ENCODE data around the gene PALM2AKAP2.

Gene PALM2AKAP2

DNA sequence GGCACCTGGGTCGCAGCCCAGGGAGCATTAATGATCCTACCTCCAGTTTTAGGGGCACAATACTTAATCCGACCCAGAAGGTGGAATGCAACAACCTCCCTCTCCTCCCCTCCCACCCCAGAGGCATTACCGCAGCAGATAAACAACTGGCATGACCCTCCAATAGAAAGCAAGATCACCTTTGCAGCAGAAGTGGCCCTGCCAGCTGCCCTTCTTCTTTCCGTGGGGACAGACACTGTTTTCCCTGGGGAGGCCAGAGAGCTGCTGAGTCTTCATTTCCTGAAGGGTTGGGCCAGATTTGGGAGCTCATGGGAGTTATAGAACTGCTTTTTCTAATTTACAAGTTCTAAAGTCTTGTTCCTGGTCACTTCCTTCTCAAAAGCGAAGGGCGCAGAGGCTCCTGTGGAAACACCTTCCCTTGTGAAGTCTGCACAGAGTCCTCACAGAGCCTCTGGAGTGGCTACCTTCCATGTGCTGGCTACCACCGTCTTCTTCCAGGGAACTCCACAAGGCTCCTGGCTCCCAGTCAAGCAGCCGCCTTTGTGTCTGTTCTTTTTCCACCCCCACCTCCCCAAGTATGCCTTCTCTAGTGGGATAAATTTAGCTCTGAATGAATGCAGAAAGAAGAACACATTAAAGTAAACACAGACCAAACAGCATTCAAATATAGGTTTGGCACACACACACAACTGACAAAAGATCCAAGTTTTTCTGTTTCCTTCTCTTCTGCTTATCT, 8.0 kb upstream of the PALM2AKAP2 start:
- DNase-seq (ENCODE audit: low read depth in 2 of 2) = no peak

DNA sequence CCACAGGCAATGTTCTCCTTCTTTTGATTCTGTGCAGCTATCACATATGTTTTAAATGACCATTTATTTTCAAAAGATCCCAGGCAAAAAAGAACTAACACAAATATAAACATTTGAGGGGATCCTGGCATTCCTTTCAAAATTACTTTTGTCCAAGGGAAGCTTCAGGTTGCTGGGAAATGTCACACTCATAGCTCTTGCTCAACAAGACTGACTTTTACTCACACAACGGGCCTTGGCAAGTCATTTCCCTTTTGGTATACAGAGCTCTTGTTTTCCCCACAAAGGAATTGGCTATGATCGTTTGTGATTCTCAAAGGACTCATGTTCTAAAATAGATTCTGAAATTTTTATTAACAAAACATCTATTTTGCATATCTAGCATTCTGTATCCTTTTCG, 4.5 kb upstream of the PALM2AKAP2 start:
- DNase-seq (ENCODE audit: low read depth in 2 of 2) = no peak

DNA sequence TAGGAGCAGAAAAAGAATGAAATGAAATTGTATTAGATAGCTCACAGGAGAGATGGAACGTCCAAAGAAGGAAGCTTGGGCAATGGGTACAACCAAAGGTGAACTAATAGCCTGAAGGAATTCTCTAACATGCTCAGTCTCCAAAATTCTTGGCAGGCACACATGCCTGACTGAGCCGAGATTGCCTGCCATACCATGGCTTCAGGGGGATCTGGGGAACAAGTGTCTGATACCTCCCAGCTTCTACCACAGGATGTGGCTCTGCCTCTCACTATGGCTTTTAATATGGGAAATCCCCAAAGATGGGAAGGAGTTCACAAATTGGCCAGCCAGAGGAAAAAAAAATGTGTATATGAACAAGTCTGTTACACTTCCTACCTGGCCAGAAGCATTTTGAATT, 3.6 kb upstream of the PALM2AKAP2 start:
- no peak for DNase-seq (ENCODE audit: low read depth in 2 of 2)

DNA sequence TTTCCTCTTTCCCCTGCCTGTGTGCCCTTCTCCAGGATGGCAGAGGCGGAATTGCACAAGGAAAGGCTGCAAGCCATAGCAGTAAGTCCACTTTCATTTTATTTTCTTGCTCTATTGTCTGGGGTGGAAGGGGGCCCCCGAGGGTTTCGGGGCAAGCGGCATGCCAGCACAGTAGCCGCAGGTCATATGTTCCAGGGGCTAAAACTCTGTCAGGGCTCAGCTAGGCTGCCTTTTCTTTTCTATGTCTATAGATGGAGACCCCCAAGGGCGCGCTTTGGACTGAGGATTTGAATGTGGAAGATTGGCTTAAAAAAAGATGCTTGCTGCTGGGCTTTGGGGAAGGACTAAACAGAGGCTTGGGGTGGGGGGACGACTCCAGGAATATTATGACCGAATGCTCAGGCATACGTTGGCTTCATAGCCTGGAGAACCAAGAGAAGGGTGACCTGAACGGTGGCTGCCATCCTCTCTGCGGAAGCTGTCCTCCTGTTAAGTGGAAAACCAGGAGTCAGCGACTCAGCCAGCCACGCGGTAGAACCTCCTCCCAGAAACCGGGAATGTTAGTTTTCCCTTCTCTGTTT, 545 bp downstream of the PALM2AKAP2 start:
- DNase-seq (ENCODE audit: low read depth in 2 of 2) = no peak

DNA sequence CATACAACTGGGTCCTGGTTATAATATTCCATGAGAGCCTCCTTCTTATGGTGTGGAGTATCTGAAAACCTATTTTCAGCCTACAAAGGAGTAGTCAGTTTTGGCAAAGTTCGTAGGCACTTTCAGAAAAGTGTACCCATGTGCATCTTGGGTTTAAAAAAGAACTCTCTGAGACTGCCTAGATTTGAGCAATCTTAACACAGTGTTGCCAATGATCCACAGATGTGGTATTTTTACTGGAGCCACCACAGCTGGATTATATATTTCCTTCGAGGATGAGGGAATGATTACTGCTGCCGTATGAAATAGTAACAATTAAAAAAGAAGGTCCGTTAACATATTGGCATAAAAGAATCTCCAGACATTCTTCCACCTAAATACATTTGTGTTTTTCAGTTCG, 1.1 kb downstream of the PALM2AKAP2 start:
- no peak for DNase-seq (ENCODE audit: low read depth in 2 of 2)

DNA sequence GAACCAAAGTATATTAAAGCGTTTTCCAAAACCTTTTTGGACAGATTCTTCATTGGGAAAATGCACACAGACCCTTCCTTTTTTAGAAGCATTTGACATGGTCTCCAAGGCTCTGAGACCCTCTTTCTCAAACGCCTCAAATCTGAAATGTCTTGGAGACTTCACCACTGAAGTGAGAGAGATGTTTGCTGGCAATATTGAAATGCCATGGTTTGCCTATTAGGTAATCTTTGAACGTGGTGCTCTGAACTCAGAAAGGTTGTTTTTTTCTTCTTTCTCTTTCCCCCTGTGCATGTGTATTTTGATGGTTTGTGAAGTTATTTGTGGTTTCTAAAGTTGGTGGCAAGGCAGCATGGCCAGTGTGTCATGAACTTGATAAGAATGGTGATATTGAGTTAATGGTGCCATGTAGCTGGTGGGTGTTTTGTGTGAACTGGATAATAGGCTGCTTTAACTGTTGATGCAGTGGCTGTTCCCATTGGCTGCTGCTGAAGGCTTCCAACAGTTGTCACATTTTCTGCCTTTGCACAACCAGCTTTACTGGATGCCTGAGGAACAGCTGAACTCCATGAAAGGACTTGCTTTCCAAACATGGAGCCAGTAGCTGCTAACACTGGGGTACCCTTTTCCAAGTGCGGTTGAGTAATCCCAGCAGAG, 1.7 kb downstream of the PALM2AKAP2 start:
- no peak for DNase-seq (ENCODE audit: low read depth in 2 of 2)

DNA sequence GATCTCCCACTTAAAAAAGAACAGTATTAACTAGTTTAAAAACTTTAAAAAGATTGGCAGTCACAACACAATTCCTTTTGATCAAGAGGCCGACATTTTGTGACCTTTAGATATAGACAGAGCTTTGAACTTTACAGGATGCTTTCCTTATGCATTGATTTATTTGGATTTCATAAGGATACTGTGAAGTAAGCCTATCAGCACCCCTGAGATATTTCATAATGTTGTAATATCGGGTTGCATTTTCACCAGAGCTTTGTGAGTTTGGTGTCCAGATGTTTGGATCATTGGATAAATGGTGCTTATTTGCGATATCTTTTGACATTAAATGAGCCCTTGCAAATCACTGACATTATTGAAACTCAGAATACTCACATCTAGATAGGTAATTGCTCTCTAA, 7.7 kb downstream of the PALM2AKAP2 start:
- no peak for DNase-seq (ENCODE audit: low read depth in 2 of 2)

DNA sequence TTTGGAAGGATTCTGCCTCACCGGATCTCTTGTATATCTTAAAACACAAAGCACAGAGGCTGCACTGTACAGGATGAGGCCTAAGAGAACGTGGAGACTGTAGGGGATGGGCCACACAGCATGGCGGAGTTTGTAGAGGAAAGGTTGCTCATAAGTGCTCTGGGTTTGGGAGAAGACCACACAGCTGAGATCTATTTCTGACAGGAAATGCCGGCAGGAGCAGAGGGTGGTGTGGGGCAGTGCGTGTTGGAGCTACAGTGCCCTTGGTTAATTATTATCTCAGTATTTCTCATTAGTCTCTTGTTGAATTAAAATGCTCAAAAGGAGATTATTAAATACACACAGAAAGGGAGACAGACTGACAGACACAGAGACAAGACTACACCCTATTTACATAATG, 9.6 kb downstream of the PALM2AKAP2 start:
- no peak for DNase-seq (ENCODE audit: low read depth in 2 of 2)

DNA sequence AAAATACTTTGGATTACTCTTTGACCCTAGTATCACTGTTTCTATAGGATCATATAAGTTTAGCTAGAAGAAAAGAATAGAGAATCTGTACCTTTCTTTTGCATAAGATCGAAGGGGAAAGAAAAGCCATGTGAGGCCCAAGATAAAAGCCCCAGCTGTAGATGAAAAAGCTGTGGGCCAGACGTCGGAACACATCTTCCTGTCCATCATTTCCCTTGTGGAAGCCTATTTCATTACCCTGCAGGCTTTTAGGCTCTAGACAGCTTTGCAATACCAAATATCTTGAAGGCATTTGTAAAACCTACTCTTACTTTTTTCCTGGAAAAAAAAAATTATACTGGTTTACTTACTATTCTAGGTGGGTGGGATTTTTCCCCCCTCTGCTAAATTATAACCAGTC, 10.0 kb downstream of the PALM2AKAP2 start:
- DNase-seq (ENCODE audit: low read depth in 2 of 2) = no peak

DNA sequence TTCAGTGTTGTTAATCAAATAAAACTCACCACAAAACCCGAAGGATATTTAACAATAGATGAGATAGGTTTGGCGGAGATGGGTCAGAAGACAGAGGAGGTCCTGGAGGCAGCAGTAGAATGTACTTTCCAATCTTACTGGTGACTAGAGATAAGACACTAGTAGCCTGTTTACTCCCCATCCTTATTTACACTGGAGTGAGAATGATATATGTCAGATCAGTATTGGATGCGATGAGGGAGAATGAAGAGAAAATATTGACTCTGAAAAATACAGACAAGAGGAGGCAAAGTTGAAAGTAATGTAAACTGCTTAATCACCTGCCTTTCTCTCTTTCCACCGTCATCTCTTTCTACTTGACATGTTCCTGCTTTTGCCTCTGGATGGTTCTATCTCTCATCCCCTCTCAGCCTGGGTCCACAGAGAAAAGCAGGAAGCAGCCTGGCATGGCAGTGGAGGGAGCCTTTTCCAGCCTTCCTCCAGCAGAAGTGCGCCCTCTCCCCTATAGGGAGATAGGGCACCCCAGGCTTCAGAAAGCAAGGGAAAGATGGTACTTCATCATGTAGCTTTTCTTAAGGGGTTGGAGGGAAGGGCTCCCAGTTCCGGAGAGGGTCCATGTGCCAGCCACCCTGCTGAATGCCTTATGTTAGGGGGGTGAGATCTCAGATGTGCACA, 11.1 kb downstream of the PALM2AKAP2 start:
- no peak for DNase-seq (ENCODE audit: low read depth in 2 of 2)

DNA sequence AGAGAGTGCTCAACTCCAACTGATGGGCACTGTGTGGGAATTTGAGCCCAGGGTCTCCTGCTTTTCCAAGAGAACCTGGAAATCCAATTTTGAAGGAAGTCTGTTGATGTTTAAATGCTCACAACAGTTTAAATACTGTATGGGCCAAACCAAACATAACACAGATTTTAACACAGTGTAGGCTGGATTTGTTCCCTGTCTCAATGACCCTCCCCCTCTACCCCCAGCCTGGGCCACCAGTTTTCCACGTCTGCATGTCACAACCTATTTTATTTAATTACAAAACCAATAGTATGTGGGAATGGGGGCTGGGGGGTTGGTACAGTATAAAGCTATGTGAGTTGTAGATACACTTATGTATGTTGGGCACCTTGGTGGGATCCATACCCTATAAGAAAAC, 11.7 kb downstream of the PALM2AKAP2 start:
- no peak for DNase-seq (ENCODE audit: low read depth in 2 of 2)

DNA sequence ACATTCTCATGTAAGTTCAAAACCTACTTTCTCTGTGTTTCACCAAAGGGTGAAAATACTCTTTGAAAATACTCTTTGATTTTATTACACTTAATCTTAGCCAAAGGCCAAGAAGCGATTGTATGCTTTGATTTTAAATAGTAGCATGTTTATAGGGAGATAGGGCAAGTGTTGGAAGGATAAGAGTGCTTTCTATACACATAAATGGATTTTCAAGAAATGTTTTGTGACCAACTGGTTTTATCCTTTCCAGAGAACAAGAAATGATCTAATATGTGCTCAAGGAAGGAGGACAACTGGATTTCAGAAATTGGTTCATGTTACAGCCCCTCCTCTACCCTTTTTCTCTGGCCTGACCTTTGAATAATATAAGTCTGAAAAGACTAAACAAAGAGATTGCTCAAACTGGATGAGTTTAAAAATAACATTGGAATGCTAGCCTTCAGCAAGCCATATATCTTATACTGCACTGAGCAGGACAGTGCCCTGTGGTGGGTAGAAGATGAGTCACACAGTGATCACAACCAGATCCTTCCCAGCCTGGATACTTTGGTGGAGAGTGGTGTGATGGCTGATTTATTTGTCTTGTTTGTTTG, 13.1 kb downstream of the PALM2AKAP2 start:
- no peak for DNase-seq (ENCODE audit: low read depth in 2 of 2)

DNA sequence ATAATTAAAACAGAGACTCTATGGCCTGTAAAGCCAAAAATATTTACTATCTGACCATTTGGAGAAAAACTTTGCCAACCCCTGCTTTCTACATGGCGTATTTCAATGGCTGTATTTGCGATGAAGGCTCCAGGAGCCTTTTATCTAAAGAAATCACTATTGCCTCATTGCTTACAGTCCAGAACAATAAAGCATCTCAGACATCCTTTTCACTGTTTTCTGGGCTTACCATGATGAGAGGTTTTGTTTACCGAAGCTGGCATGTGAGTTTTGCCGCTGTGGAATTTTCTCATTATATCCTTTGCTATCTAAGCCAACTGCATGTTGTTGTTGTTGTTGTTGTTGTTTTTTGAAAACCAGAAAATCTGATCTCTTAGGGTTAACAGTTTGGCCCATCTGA, 13.9 kb downstream of the PALM2AKAP2 start:
- no peak for DNase-seq (ENCODE audit: low read depth in 2 of 2)

DNA sequence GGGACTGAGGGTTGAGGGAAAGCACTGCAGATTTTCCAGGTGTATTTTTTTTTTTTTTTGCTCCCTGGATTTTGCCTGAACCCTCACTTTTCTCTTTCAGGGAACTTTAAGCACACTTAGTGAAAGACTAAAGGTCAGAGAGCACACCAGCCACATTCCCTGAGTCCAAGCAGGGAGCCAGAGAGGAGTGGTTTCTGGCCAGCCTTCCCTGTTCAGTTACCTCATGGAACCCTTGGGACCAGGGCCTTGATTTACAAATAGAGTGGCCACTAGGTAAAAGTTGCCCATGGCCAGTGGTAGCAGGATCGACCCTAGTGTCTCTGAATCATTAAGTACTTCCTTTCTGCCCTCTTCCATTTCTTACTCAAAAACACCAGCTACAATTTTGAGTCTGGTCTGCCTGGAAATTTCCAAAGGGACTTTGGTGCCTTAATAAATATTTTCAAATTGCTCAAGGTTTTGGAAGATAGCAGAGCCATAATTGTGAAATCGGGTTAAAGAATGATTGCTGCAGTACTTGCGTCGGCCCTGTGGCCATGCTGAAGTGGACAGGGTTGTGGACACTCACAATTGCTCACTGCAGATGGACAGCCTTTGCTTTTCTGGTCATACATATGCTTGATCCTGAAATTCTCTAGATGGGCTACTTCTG, 14.5 kb downstream of the PALM2AKAP2 start:
- no peak for DNase-seq (ENCODE audit: low read depth in 2 of 2)

DNA sequence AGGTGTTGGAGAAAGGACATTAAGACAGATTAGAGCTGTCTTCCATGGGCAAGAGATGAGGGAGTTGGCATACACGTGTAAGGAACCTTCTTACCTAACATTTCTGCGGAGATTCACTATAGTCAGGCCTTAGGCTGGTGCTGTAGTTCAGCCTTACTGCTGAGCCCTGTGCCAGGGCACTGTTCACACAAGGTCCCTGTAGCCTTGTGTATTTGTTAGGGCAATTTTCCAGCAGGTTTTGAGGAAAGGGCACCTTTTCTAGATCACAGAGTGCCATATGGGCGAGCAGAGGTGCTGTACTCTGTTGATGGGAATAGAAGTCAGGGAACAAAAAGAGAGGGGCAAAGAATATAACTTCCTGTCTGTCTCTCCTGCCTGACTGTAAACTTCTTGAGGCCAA, 15.6 kb downstream of the PALM2AKAP2 start:
- DNase-seq (ENCODE audit: low read depth in 2 of 2) = no peak

DNA sequence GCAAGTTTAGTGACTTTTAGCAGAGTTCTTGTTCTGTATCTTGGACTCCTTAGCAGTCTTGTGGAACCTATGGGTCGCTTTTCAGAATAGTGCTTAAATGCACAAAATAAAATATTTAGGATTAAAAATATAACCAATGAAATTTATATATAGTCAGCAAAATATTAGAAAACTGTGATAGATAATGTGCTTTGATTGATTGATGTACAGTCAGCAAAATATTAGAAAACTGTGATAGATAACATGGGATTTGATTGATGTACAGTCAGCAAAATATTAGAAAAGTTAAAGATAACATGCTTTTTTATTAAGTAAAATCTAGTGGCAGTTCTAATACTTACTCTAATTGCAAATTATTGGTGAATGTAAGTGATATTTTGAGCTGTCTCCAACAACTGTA, 16.1 kb downstream of the PALM2AKAP2 start:
- DNase-seq (ENCODE audit: low read depth in 2 of 2) = no peak

DNA sequence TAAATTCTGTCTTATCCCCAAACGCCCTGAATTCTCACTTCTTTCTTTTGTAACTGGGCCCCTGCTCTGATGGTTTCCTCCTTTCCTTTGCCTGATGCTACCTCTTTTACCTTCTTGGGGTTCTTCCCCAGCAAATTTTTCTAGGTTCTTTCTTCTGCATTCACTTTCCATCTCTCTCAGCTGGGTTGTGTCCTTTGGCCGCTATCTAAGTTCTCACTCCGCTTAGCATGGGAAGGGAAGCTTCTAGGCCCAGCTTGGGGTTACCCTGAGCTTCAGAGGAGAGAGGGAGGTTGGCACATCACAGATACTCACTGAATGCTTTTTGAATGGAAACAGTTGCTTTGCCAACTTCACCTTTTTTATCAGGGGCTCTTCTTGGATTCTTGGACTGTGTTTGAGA, 17.0 kb downstream of the PALM2AKAP2 start:
- no peak for DNase-seq (ENCODE audit: low read depth in 2 of 2)

DNA sequence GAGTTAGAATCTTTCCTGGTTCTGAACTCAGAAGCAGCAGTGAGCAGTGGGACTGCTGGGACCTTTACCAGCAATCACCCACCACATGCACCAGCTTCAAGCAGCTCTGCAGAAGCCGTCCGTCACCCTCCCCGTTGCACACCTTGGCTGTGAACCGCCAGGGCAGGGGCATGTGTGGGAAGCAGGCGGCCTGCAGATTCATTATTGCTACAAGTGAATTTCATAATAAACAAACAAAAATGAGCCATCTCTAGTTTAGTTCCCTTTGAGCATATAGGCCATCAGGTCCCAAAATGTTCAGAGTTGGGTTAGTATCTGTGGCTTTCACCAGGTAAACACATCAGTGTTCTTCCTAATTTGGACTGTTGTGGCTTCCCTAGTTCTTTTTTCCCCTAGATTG, 17.5 kb downstream of the PALM2AKAP2 start:
- DNase-seq (ENCODE audit: low read depth in 2 of 2) = no peak

DNA sequence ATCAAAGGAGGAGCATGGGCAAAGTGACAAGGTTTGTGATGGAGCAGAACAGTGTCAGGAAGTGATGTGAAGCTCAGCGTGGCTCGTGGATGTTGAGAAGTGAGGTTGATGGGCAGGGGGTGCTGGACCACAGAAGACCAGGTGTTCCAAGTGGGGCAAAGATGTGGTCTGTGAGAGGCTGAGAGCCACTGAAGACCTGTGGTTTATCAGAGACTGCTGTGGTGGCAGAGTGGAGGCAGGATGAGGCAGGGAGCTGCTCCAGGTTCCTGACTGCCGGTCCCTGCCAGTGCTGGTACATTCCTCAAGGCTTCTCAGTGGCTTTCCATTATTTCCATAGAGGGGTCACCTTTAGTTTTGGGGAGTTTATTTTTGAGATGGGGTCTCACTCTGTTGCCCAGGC, 19.1 kb downstream of the PALM2AKAP2 start:
- DNase-seq (ENCODE audit: low read depth in 2 of 2) = no peak

DNA sequence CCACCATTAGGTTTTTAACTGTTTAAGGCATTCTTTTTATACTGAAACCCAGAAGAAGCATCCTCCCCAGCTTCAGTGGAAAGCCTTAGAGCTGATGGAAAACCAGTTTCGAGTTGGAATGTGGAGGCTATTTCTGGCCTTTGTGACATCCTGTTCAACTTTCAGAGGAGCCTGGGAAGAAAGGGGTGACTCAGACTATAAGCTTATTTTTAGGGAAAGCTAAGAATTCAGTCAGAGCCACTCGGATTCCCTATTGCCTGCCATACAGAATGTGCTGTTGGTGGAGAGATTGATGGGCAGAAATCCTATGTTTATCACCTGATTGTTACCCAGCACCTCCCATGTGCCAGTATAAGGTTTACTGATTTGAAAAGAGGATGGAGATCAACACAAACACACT, 19.8 kb downstream of the PALM2AKAP2 start:
- DNase-seq (ENCODE audit: low read depth in 2 of 2) = no peak

DNA sequence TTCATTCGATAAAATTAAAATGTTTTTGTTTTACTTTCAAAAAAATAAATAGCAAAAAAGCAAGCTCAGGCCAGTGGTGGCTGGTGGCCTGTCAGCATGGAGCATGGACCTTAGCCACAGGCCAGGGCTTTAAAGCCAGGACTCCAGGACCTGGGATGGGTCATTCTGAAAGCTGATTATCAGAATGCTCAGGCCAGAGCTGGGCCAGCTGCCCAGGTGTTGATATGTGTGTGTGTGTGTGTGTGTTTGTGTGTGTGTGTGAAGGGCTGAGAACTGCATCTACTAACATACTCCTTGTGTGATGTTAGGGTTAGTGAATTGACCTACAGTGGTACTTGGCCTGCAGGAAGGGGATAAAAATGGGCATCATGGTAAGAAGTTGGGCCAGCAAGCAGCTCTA, 21.5 kb downstream of the PALM2AKAP2 start:
- DNase-seq (ENCODE audit: low read depth in 2 of 2) = no peak

DNA sequence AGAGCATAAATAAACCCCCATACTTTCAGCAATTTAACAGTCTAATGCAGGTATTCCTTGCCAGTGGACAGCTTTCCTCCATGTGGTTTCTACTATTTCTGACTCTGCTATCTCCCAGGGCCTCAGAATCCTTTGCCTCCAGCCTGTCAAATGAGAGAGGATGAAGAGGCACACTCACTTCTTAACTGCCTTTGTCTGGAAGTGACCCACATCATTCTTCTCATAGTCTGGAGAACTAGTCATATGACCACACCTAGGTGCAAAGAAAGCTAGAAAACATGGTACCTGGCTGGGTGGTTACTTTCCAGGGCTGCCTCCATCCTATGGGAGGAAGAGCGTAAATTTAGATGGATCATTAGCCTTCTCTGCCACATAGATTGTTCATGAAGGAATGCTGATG, 22.5 kb downstream of the PALM2AKAP2 start:
- DNase-seq (ENCODE audit: low read depth in 2 of 2) = no peak

Measured in stimulated activated CD8-positive, alpha-beta memory T cell treated with anti-CD3 and anti-CD28 coated beads, Interleukin-7, amount 100 ng/mL, for 1 hour (primary cell).